ENCODE data around the gene TMEM263. TPM values are rescaled to one million over a fixed set of nuclear protein-coding genes. Genes with fewer than 3 reads are reported as not detected.

Gene TMEM263
- total and polyA plus RNA-seq, 2 of the 13 experiments (the other 11 are each of a cell fraction or from before 2014, with no cell fraction given) = 25.9 to 58.6 TPM

- TF ChIP-seq, protein P1, sequence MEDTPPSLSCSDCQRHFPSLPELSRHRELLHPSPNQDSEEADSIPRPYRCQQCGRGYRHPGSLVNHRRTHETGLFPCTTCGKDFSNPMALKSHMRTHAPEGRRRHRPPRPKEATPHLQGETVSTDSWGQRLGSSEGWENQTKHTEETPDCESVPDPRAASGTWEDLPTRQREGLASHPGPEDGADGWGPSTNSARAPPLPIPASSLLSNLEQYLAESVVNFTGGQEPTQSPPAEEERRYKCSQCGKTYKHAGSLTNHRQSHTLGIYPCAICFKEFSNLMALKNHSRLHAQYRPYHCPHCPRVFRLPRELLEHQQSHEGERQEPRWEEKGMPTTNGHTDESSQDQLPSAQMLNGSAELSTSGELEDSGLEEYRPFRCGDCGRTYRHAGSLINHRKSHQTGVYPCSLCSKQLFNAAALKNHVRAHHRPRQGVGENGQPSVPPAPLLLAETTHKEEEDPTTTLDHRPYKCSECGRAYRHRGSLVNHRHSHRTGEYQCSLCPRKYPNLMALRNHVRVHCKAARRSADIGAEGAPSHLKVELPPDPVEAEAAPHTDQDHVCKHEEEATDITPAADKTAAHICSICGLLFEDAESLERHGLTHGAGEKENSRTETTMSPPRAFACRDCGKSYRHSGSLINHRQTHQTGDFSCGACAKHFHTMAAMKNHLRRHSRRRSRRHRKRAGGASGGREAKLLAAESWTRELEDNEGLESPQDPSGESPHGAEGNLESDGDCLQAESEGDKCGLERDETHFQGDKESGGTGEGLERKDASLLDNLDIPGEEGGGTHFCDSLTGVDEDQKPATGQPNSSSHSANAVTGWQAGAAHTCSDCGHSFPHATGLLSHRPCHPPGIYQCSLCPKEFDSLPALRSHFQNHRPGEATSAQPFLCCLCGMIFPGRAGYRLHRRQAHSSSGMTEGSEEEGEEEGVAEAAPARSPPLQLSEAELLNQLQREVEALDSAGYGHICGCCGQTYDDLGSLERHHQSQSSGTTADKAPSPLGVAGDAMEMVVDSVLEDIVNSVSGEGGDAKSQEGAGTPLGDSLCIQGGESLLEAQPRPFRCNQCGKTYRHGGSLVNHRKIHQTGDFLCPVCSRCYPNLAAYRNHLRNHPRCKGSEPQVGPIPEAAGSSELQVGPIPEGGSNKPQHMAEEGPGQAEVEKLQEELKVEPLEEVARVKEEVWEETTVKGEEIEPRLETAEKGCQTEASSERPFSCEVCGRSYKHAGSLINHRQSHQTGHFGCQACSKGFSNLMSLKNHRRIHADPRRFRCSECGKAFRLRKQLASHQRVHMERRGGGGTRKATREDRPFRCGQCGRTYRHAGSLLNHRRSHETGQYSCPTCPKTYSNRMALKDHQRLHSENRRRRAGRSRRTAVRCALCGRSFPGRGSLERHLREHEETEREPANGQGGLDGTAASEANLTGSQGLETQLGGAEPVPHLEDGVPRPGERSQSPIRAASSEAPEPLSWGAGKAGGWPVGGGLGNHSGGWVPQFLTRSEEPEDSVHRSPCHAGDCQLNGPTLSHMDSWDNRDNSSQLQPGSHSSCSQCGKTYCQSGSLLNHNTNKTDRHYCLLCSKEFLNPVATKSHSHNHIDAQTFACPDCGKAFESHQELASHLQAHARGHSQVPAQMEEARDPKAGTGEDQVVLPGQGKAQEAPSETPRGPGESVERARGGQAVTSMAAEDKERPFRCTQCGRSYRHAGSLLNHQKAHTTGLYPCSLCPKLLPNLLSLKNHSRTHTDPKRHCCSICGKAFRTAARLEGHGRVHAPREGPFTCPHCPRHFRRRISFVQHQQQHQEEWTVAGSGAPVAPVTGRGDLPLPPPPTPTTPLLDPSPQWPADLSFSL (CRISPR knock-in tag; IDR thresholded peaks at IDR 0.05) = no peak
- TF ChIP-seq HMGA1 (CRISPR knock-in tag; conservative IDR thresholded peaks at IDR 0.05) (no peak), TCF7 (IDR thresholded peaks at IDR 0.05; ENCODE audit: low read depth) (no peak), ZNF616 (CRISPR knock-in tag; IDR thresholded peaks at IDR 0.05; ENCODE audit: low read depth) (no peak), SIX4 (CRISPR knock-in tag; IDR thresholded peaks at IDR 0.05) (no peak), ZNF24 (IDR thresholded peaks at IDR 0.05) (no peak; the same call in 1 of the 2 replicates), KLF16 (CRISPR knock-in tag; IDR thresholded peaks at IDR 0.05) (no peak; a peak in 1 of 4 replicates), RXRB (CRISPR knock-in tag; IDR thresholded peaks at IDR 0.05; ENCODE audit: borderline replicate concordance) (0 out of 2 replicates have a peak, but pooled peaks have one; percentile 20), HNRNPL (IDR thresholded peaks at IDR 0.05; ENCODE audit: low read depth, low read length) (no peak), NR2F1 (CRISPR knock-in tag; IDR thresholded peaks at IDR 0.05) (no peak), ZFYVE20 (CRISPR knock-in tag; IDR thresholded peaks at IDR 0.05; ENCODE audit: borderline replicate concordance, low read depth) (peak; percentile 67; the same call in 1 of the 2 replicates), ZNF781 (CRISPR knock-in tag; IDR thresholded peaks at IDR 0.05; ENCODE audit: borderline replicate concordance, not compliant biosample characterization) (peak; percentile 90), ATF4 (CRISPR knock-in tag; IDR thresholded peaks at IDR 0.05) (no peak), ZFY (CRISPR knock-in tag; IDR thresholded peaks at IDR 0.05) (peak; percentile 91), NAIF1 (CRISPR knock-in tag; IDR thresholded peaks at IDR 0.05; ENCODE audit: borderline replicate concordance) (0 out of 2 replicates have a peak, but pooled peaks have one; percentile 58), ZFP1 (CRISPR knock-in tag; IDR thresholded peaks at IDR 0.05) (no peak), TP53 (CRISPR knock-in tag; conservative IDR thresholded peaks at IDR 0.05) (no peak), ZNF549 (CRISPR knock-in tag; IDR thresholded peaks at IDR 0.05) (no peak), REXO4 (CRISPR knock-in tag; IDR thresholded peaks at IDR 0.05; ENCODE audit: borderline replicate concordance) (no peak), TAF1 (CRISPR knock-in tag; IDR thresholded peaks at IDR 0.05) (peak; percentile 72), SMC3 (IDR thresholded peaks at IDR 0.05; ENCODE audit: low read length) (no peak), ZNF160 (CRISPR knock-in tag; IDR thresholded peaks at IDR 0.05) (no peak; the same call in 1 of the 2 replicates)
- TF ChIP-seq, protein P2, sequence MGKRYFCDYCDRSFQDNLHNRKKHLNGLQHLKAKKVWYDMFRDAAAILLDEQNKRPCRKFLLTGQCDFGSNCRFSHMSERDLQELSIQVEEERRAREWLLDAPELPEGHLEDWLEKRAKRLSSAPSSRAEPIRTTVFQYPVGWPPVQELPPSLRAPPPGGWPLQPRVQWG (CRISPR knock-in tag; IDR thresholded peaks at IDR 0.05; ENCODE audit: borderline replicate concordance, low read depth) = no peak
Observed at GRCh38 chr12:106955377-106956047, at the start of gene TMEM263 (continued).
